Liver (tissue), 3 donors: ENCODE results near the gene GPR161.

Experiments
- EGR1 ChIP-seq, 2 donors: IDR thresholded peaks; 2 replicates each; pipeline ENCODE4 v1.6.1; 2016 to 2018; ENCODE audit warnings: antibody characterized with exemption in 2 of 2, low read depth in 2 of 2
- FOXA1 ChIP-seq: IDR thresholded peaks from 2 replicates; pipeline ENCODE4 v1.6.1; 2016; ENCODE audit warnings: antibody characterized with exemption
- FOXA2 ChIP-seq: IDR thresholded peaks from 2 replicates; pipeline ENCODE4 v1.6.1; 2016; ENCODE audit warnings: antibody characterized with exemption
- JUND ChIP-seq, 2 donors: IDR thresholded peaks; 2 replicates each; pipeline ENCODE4 v1.6.1; 2016; ENCODE audit warnings: antibody characterized with exemption in 2 of 2
- RAD21 ChIP-seq, 2 donors: IDR thresholded peaks; 2 replicates each; pipeline ENCODE4 v1.6.1; 2016; ENCODE audit warnings: antibody characterized with exemption in 2 of 2, mild to moderate bottlenecking in 2 of 2
- YY1 ChIP-seq: IDR thresholded peaks from 2 replicates; pipeline ENCODE4 v1.6.1; 2016; ENCODE audit warnings: antibody characterized with exemption, mild to moderate bottlenecking
- TF ChIP-seq, protein P1 (sequence below): fragments of 150-350 bp; IDR thresholded peaks from 2 replicates; pipeline ENCODE4 v1.5.1; 2017; ENCODE audit warnings: improper control_type of control experiment, low read depth, low read length; ENCODE audit not compliant: missing input control
- TF ChIP-seq, protein P2 (sequence below): IDR thresholded peaks from 2 replicates; pipeline ENCODE4 v1.6.1; 2016; ENCODE audit warnings: antibody characterized with exemption
- TF ChIP-seq, protein P3 (sequence below): IDR thresholded peaks from 2 replicates; pipeline ENCODE4 v1.6.1; 2016; ENCODE audit warnings: antibody characterized with exemption, mild to moderate bottlenecking
- donor health status: healthy.
- donor health status: healthy.

DNA sequence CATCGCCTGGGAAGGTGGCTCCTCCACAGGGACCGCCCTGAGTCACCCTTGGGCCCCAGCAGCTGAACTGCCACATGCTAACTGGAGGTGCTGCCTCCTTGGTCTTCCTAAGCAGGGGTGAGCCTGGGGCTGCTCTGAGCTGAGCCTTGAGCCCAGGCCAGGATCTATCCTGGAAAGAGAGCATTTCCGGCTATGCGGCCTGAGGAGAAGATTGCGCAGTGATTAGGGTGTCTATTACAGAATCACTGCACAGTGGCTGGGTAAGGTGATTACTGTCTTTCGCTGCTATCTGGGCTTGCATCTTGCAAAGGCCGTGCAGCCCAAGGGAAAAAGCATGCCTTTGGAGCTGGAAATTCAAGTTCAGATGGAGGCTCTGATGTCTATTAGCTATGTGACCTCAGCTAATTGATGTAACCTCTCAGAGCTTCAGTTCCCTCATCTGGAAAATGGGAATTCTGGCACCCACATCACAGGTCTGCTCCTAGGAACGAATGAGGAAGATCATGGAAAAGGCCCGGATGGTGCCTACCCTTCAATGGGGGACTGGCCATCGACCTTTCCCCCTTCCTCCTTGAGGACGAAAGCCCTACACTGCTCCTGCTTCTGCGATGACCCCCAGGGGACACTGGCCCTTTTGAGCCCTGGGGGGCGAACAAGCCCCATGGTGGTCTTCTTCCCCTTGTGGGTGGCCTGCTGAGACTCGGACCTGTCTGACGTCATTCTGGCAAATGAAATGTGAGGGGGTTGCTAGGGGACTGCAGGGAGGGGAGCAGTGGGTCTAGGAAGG is 38.0 kb downstream of the GPR161 start:
- TF ChIP-seq, protein P1, sequence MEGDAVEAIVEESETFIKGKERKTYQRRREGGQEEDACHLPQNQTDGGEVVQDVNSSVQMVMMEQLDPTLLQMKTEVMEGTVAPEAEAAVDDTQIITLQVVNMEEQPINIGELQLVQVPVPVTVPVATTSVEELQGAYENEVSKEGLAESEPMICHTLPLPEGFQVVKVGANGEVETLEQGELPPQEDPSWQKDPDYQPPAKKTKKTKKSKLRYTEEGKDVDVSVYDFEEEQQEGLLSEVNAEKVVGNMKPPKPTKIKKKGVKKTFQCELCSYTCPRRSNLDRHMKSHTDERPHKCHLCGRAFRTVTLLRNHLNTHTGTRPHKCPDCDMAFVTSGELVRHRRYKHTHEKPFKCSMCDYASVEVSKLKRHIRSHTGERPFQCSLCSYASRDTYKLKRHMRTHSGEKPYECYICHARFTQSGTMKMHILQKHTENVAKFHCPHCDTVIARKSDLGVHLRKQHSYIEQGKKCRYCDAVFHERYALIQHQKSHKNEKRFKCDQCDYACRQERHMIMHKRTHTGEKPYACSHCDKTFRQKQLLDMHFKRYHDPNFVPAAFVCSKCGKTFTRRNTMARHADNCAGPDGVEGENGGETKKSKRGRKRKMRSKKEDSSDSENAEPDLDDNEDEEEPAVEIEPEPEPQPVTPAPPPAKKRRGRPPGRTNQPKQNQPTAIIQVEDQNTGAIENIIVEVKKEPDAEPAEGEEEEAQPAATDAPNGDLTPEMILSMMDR: no peak
- TF ChIP-seq, protein P2, sequence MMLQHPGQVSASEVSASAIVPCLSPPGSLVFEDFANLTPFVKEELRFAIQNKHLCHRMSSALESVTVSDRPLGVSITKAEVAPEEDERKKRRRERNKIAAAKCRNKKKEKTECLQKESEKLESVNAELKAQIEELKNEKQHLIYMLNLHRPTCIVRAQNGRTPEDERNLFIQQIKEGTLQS: no peak
- no peak for TF ChIP-seq YY1
- no peak for TF ChIP-seq FOXA2
- no peak for TF ChIP-seq FOXA1
- no peak for TF ChIP-seq RAD21 (IDR thresholded peaks at IDR 0.05)
- no peak for TF ChIP-seq JUND (IDR thresholded peaks at IDR 0.05)
- TF ChIP-seq, protein P3, sequence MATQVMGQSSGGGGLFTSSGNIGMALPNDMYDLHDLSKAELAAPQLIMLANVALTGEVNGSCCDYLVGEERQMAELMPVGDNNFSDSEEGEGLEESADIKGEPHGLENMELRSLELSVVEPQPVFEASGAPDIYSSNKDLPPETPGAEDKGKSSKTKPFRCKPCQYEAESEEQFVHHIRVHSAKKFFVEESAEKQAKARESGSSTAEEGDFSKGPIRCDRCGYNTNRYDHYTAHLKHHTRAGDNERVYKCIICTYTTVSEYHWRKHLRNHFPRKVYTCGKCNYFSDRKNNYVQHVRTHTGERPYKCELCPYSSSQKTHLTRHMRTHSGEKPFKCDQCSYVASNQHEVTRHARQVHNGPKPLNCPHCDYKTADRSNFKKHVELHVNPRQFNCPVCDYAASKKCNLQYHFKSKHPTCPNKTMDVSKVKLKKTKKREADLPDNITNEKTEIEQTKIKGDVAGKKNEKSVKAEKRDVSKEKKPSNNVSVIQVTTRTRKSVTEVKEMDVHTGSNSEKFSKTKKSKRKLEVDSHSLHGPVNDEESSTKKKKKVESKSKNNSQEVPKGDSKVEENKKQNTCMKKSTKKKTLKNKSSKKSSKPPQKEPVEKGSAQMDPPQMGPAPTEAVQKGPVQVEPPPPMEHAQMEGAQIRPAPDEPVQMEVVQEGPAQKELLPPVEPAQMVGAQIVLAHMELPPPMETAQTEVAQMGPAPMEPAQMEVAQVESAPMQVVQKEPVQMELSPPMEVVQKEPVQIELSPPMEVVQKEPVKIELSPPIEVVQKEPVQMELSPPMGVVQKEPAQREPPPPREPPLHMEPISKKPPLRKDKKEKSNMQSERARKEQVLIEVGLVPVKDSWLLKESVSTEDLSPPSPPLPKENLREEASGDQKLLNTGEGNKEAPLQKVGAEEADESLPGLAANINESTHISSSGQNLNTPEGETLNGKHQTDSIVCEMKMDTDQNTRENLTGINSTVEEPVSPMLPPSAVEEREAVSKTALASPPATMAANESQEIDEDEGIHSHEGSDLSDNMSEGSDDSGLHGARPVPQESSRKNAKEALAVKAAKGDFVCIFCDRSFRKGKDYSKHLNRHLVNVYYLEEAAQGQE: no peak
- no peak for TF ChIP-seq EGR1 (IDR thresholded peaks at IDR 0.05; ENCODE audit: low read depth in 2 of 2)
